Smooth muscle cell of bladder (primary cell): ENCODE data around the gene PROSER2. TPM values are rescaled to one million over a fixed set of nuclear protein-coding genes. Genes with fewer than 3 reads are reported as not detected.

ENCODE experiments used
- total RNA-seq: library from RNA; depleted of rRNA; stranded (reverse); fragments of >200 nt; gene quantifications from 2 replicates; pipeline ENCODE4 v1.2.3, GENCODE V29; 2014

PROSER2 gene, protein sequence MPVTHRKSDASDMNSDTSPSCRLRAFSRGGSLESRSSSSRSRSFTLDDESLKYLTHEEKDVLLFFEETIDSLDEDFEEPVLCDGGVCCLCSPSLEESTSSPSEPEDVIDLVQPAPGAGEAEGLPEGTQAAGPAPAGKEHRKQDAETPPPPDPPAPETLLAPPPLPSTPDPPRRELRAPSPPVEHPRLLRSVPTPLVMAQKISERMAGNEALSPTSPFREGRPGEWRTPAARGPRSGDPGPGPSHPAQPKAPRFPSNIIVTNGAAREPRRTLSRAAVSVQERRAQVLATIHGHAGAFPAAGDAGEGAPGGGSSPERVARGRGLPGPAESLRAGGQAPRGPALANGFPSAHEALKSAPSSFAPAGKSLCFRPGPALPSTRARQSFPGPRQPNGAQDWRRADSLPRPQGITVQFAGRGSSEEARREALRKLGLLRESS
- 1.0 and 1.1 TPM in 2 replicates for total RNA-seq

DNA sequence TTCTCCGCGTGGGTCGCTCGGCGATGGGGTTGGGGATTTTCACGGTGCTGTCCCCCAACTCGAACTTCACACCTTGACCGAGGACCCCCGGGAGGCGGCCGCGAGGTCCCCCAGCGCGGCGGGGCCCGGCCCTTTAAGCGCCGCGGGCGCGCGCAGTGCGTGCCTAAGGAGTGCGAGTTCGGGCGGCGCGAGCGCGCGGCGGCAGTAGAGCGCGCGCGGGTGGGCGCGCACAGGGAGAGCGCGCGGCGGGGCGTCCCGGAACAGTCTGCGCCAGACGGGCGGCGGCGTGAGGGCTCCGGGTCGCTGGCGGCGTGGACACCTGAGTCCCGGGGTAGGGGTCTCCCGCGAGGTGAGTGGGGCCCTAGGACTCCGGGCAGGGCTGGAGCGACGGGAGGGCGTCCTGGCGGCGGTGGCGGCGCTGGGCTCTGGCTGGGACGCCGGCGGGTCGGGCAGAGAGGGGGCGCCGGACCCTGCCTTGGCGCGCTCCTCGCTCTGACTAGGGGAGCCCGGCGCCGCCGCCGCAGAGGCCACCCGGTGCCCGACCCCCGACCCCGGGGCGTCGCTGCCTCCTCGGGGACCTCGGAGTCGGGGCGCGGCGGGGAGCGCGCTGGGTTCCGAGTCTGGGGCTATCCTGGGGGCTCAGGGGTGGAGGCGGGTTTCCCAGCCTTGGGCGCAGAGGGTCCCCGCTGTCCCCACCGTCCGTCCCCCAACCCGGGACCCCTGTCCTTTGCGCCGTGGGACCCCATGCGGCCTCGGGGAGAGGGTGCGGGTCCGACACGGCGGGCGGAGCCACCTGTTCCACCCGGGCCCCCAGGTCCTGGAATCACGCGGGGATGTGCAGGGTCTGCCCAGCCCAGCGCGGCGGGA lies at the start of gene PROSER2:
Gene PROSER2 (plus strand): TSS at position 235 of the 867 bp plus-strand sequence. CDS start 28,722 bp downstream, outside the sequence.

Other genes starting within 250 kb of the PROSER2 start
- gene USP6NL, start 211.7 kb upstream of the PROSER2 start, total RNA-seq = 8.1 and 8.7 TPM in 2 replicates
- 1.6 and 4.4 TPM in 2 replicates for gene ECHDC3, start 81.0 kb upstream of the PROSER2 start, total RNA-seq
- gene UPF2, start 219.5 kb downstream of the PROSER2 start, total RNA-seq = 15.0 and 15.2 TPM in 2 replicates
- gene DHTKD1, start 245.6 kb downstream of the PROSER2 start, total RNA-seq = 20.5 and 30.4 TPM in 2 replicates